B cell (primary cell): Measurements from ENCODE around the gene EGFL7.

ENCODE experiments used
- EZH2 ChIP-seq: IDR thresholded peaks from 2 replicates; pipeline ENCODE4 v1.6.1; 2012; ENCODE audit warnings: borderline replicate concordance, low read depth, mild to moderate bottlenecking, moderate library complexity, low read length; ENCODE audit not compliant: insufficient read depth, poor library complexity, severe bottlenecking
- TF ChIP-seq, protein P1 (sequence below): fragments of 200-600 bp; IDR thresholded peaks from one replicate; pipeline ENCODE4 v1.8.0; 2022; ENCODE audit warnings: antibody characterized with exemption, mild to moderate bottlenecking

DNA sequence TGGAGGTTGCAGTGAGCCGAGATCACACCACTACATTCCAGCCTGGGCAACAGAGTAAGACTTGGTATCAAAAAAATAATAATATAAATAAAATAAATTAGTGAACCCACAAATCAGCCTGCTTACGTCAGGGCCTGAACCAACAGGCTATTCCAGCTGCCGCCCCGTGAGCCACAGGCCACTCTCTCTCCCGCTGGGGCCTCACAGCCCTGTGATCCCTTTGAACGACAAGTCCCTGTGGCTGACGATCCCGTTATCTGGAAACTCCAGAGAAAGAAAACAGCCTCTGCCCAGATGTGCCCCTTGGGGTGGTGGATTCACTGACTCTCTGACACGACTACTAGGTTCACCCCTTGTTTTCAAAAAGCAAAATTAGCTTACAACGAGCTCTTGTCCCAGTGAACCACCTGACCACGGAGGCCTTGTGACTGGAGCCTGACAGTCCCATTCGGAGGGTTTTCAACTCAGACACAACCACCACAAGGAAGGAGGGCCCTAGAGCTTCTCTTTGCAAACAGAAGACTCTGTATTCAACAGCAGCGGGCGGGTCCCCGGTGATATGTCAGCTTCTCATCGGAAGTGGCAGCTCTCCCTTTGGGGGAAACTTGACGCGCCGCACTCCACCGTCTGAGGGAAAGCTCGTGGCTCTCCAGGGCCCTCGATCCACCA, 45.3 kb downstream of the EGFL7 start:
- TF ChIP-seq, protein P1, sequence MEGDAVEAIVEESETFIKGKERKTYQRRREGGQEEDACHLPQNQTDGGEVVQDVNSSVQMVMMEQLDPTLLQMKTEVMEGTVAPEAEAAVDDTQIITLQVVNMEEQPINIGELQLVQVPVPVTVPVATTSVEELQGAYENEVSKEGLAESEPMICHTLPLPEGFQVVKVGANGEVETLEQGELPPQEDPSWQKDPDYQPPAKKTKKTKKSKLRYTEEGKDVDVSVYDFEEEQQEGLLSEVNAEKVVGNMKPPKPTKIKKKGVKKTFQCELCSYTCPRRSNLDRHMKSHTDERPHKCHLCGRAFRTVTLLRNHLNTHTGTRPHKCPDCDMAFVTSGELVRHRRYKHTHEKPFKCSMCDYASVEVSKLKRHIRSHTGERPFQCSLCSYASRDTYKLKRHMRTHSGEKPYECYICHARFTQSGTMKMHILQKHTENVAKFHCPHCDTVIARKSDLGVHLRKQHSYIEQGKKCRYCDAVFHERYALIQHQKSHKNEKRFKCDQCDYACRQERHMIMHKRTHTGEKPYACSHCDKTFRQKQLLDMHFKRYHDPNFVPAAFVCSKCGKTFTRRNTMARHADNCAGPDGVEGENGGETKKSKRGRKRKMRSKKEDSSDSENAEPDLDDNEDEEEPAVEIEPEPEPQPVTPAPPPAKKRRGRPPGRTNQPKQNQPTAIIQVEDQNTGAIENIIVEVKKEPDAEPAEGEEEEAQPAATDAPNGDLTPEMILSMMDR: no peak
- no peak for TF ChIP-seq EZH2
